Osteocyte (in vitro differentiated cells): ENCODE data around the gene NCK2. TPM values are rescaled to one million over a fixed set of nuclear protein-coding genes. Genes with fewer than 3 reads are reported as not detected.

Experiments
- DNase-seq: peaks from one replicate; pipeline ENCODE4 v3.0.0; 2021; ENCODE audit warnings: mixed read lengths; ENCODE audit not compliant: unreplicated experiment; ENCODE audit errors: extremely low spot score
- H3K27ac Mint-ChIP-seq: one replicate; pipeline ENCODE4 v1.8.0; 2021; ENCODE audit warnings: mild to moderate bottlenecking, mixed read lengths; ENCODE audit not compliant: unreplicated experiment
- H3K27me3 Mint-ChIP-seq: one replicate; pipeline ENCODE4 v1.8.0; 2021; ENCODE audit warnings: mixed read lengths; ENCODE audit not compliant: unreplicated experiment
- H3K36me3 Mint-ChIP-seq: one replicate; pipeline ENCODE4 v1.8.0; 2021; ENCODE audit warnings: mixed read lengths; ENCODE audit not compliant: unreplicated experiment
- H3K4me1 Mint-ChIP-seq: one replicate; pipeline ENCODE4 v1.8.0; 2021; ENCODE audit warnings: mixed read lengths; ENCODE audit not compliant: unreplicated experiment
- H3K4me3 Mint-ChIP-seq: one replicate; pipeline ENCODE4 v1.8.0; 2021; ENCODE audit warnings: mild to moderate bottlenecking, moderate library complexity, mixed read lengths; ENCODE audit not compliant: unreplicated experiment
- H3K9me3 Mint-ChIP-seq: one replicate; pipeline ENCODE4 v1.8.0; 2021; ENCODE audit warnings: mixed read lengths; ENCODE audit not compliant: unreplicated experiment
- CTCF ChIP-seq: fragments of 200-600 bp; sonication (generic); IDR thresholded peaks from 2 replicates; pipeline ENCODE4 v1.5.0; 2021; ENCODE audit warnings: antibody characterized with exemption, mild to moderate bottlenecking, moderate library complexity
- total RNA-seq: library from RNA; stranded (reverse); gene quantifications from 2 replicates; pipeline ENCODE4 v1.2.1, GENCODE V29; 2021

The NCK2 gene
- total RNA-seq, 1 donor from 2014 or later: 39.5 TPM

GRCh38 chr2:105873281-105873680, 128.6 kb downstream of the NCK2 start:
- Mint-ChIP-seq H3K27ac (no peak overlapping the region), H3K27me3 (no peaks in the 10 kb centered on the region), H3K9me3 (no peaks in the 10 kb centered on the region), H3K4me1 (peaks cover 24% of the 10 kb centered on the region), H3K36me3 (peaks cover 3% of the 10 kb centered on the region), H3K4me3 (no peak overlapping the region)
- DNase-seq: no peak
- no peak for TF ChIP-seq CTCF

- Mint-ChIP-seq H3K27me3 (no peaks in the 10 kb centered on the region), H3K36me3 (peaks cover 5% of the 10 kb centered on the region), H3K27ac (no peak overlapping the region), H3K9me3 (no peaks in the 10 kb centered on the region), H3K4me3 (no peak overlapping the region), H3K4me1 (peaks cover 22% of the 10 kb centered on the region)
- no peak for DNase-seq
- TF ChIP-seq CTCF: no peak
Measured at GRCh38 chr2:105873721-105874120, 129.0 kb downstream of the NCK2 start.

GRCh38 chr2:105874466-105874865, 129.8 kb downstream of the NCK2 start:
- no peak overlapping the region for H3K4me3 Mint-ChIP-seq
- H3K4me1 Mint-ChIP-seq: peaks cover 22% of the 10 kb centered on the region
- no peaks in the 10 kb centered on the region for H3K27me3 Mint-ChIP-seq
- no peak overlapping the region for H3K27ac Mint-ChIP-seq
- H3K36me3 Mint-ChIP-seq: peaks cover 9% of the 10 kb centered on the region
- DNase-seq: no peak
- H3K9me3 Mint-ChIP-seq: peaks cover 4% of the 10 kb centered on the region
- no peak for TF ChIP-seq CTCF

GRCh38 chr2:105875241-105875640, 130.5 kb downstream of the NCK2 start:
- DNase-seq: no peak
- Mint-ChIP-seq H3K36me3 (peaks cover 9% of the 10 kb centered on the region), H3K27ac (no peak overlapping the region), H3K9me3 (peaks cover 4% of the 10 kb centered on the region), H3K4me1 (peaks cover 26% of the 10 kb centered on the region), H3K27me3 (no peaks in the 10 kb centered on the region), H3K4me3 (no peak overlapping the region)
- no peak for TF ChIP-seq CTCF

- Mint-ChIP-seq H3K36me3 (peaks cover 12% of the 10 kb centered on the region), H3K9me3 (peaks cover 4% of the 10 kb centered on the region), H3K4me3 (no peak overlapping the region), H3K4me1 (peaks cover 29% of the 10 kb centered on the region), H3K27ac (no peak overlapping the region), H3K27me3 (no peaks in the 10 kb centered on the region)
- TF ChIP-seq CTCF: no peak
- DNase-seq: no peak
Measured at GRCh38 chr2:105876191-105876590, 131.5 kb downstream of the NCK2 start.
